Measurements from ENCODE around the gene VCPKMT.

Gene VCPKMT

GRCh38 chr14:50069325-50069724 lies 47.0 kb downstream of the VCPKMT start:
- Mint-ChIP-seq H3K4me3 (no peak overlapping the region), H3K4me1 (peaks cover 44% of the 10 kb centered on the region), H3K27me3 (no peaks in the 10 kb centered on the region), H3K27ac (no peak overlapping the region), H3K9me3 (peaks cover 3% of the 10 kb centered on the region), H3K36me3 (peaks cover 35% of the 10 kb centered on the region)
- no peak for DNase-seq
- CTCF ChIA-PET, result interaction anchor here (1.2 to 2.3 kb wide), 3 partner anchors 13 to 207 kb away, joined by 3 to 6 read pairs (median 3); no protein-coding TSS in a partner anchor

GRCh38 chr14:50068496-50068895 lies 47.9 kb downstream of the VCPKMT start:
- Mint-ChIP-seq H3K9me3 (peaks cover 3% of the 10 kb centered on the region), H3K27me3 (no peaks in the 10 kb centered on the region), H3K4me3 (no peak overlapping the region), H3K36me3 (peaks cover 35% of the 10 kb centered on the region), H3K4me1 (peaks cover 52% of the 10 kb centered on the region), H3K27ac (no peak overlapping the region)
- DNase-seq, result no peak
- CTCF ChIA-PET, result interaction anchor here (0.6 kb wide), 1 partner anchor 25 kb away, joined by 3 read pairs; no protein-coding TSS in a partner anchor

- peaks cover 33% of the 10 kb centered on the region for H3K36me3 Mint-ChIP-seq
- DNase-seq, result no peak
- H3K4me1 Mint-ChIP-seq, result peaks cover 58% of the 10 kb centered on the region
- CTCF ChIA-PET, result interaction anchor here (0.6 to 1.0 kb wide), 2 partner anchors 25 to 36 kb away, joined by 3 to 4 read pairs; no protein-coding TSS in a partner anchor
- no peaks in the 10 kb centered on the region for H3K27me3 Mint-ChIP-seq
- H3K9me3 Mint-ChIP-seq, result peaks cover 3% of the 10 kb centered on the region
- H3K4me3 Mint-ChIP-seq, result no peak overlapping the region
- H3K27ac Mint-ChIP-seq, result no peak overlapping the region
Measured at GRCh38 chr14:50067723-50068495, 48.5 kb downstream of the VCPKMT start.

GRCh38 chr14:50065583-50065982 lies 50.8 kb downstream of the VCPKMT start:
- Mint-ChIP-seq H3K27ac (peak overlapping the region; percentile 100), H3K4me3 (peak overlapping the region; percentile 50), H3K36me3 (peaks cover 36% of the 10 kb centered on the region), H3K4me1 (peaks cover 74% of the 10 kb centered on the region), H3K27me3 (no peaks in the 10 kb centered on the region), H3K9me3 (peaks cover 3% of the 10 kb centered on the region)
- CTCF ChIA-PET, result no interaction called here
- DNase-seq, result no peak

GRCh38 chr14:50064993-50065392 lies 51.4 kb downstream of the VCPKMT start:
- H3K4me3 Mint-ChIP-seq, result peak overlapping the region; percentile 37
- peaks cover 3% of the 10 kb centered on the region for H3K9me3 Mint-ChIP-seq
- DNase-seq, result peak; percentile 80
- CTCF ChIA-PET, result interaction anchor here (1.2 to 3.6 kb wide), 5 partner anchors 16 to 185 kb away, joined by 3 to 18 read pairs (median 4); no protein-coding TSS in a partner anchor
- H3K27me3 Mint-ChIP-seq, result no peaks in the 10 kb centered on the region
- H3K36me3 Mint-ChIP-seq, result peaks cover 42% of the 10 kb centered on the region
- H3K4me1 Mint-ChIP-seq, result peaks cover 80% of the 10 kb centered on the region
- H3K27ac Mint-ChIP-seq, result peak overlapping the region; percentile 100

GRCh38 chr14:50063876-50064420 lies 52.4 kb downstream of the VCPKMT start:
- no peak for DNase-seq
- H3K27ac Mint-ChIP-seq, result peak overlapping the region; percentile 100
- H3K36me3 Mint-ChIP-seq, result peaks cover 50% of the 10 kb centered on the region
- CTCF ChIA-PET, result interaction anchor here (0.6 to 3.6 kb wide), 12 partner anchors 17 to 202 kb away, joined by 3 to 20 read pairs (median 4); no protein-coding TSS in a partner anchor
- H3K9me3 Mint-ChIP-seq, result peaks cover 3% of the 10 kb centered on the region
- peaks cover 90% of the 10 kb centered on the region for H3K4me1 Mint-ChIP-seq
- H3K4me3 Mint-ChIP-seq, result no peak overlapping the region
- no peaks in the 10 kb centered on the region for H3K27me3 Mint-ChIP-seq

GRCh38 chr14:50062438-50063085 lies 53.8 kb downstream of the VCPKMT start:
- Mint-ChIP-seq H3K27ac (peak overlapping the region; percentile 100), H3K4me1 (peaks cover 95% of the 10 kb centered on the region), H3K27me3 (no peaks in the 10 kb centered on the region), H3K4me3 (peak overlapping the region; percentile 88), H3K36me3 (peaks cover 50% of the 10 kb centered on the region), H3K9me3 (no peaks in the 10 kb centered on the region)
- DNase-seq, result peak; percentile 90
- CTCF ChIA-PET, result interaction anchor here (0.7 to 4.3 kb wide), 26 partner anchors 18 to 428 kb away, joined by 3 to 50 read pairs (median 7); partner anchors contain the start of genes ARF6, DNAAF2 and NEMF

GRCh38 chr14:50061664-50062437 lies 54.5 kb downstream of the VCPKMT start:
- peak; percentile 88 for DNase-seq
- H3K27me3 Mint-ChIP-seq, result no peaks in the 10 kb centered on the region
- peaks cover 93% of the 10 kb centered on the region for H3K4me1 Mint-ChIP-seq
- H3K9me3 Mint-ChIP-seq, result no peaks in the 10 kb centered on the region
- H3K36me3 Mint-ChIP-seq, result peaks cover 51% of the 10 kb centered on the region
- CTCF ChIA-PET, result interaction anchor here (0.7 to 4.3 kb wide), 27 partner anchors 18 to 427 kb away, joined by 3 to 50 read pairs (median 6); partner anchors contain the start of genes ARF6, DNAAF2 and NEMF
- peak overlapping the region; percentile 88 for H3K4me3 Mint-ChIP-seq
- peak overlapping the region; percentile 100 for H3K27ac Mint-ChIP-seq

GRCh38 chr14:50060871-50061663 lies 55.3 kb downstream of the VCPKMT start:
- peaks cover 51% of the 10 kb centered on the region for H3K36me3 Mint-ChIP-seq
- H3K4me3 Mint-ChIP-seq, result peak overlapping the region; percentile 88
- H3K27me3 Mint-ChIP-seq, result no peaks in the 10 kb centered on the region
- peak overlapping the region; percentile 100 for H3K27ac Mint-ChIP-seq
- no peaks in the 10 kb centered on the region for H3K9me3 Mint-ChIP-seq
- CTCF ChIA-PET, result interaction anchor here (0.8 to 4.3 kb wide), 24 partner anchors 17 to 209 kb away, joined by 3 to 50 read pairs (median 6); partner anchors contain the start of genes ARF6 and NEMF
- peaks cover 87% of the 10 kb centered on the region for H3K4me1 Mint-ChIP-seq
- peak; percentile 61 for DNase-seq

GRCh38 chr14:50059763-50060616 lies 56.4 kb downstream of the VCPKMT start:
- H3K36me3 Mint-ChIP-seq, result peaks cover 45% of the 10 kb centered on the region
- H3K27ac Mint-ChIP-seq, result peak overlapping the region; percentile 100
- no peaks in the 10 kb centered on the region for H3K27me3 Mint-ChIP-seq
- no peak for DNase-seq
- no peaks in the 10 kb centered on the region for H3K9me3 Mint-ChIP-seq
- peaks cover 79% of the 10 kb centered on the region for H3K4me1 Mint-ChIP-seq
- H3K4me3 Mint-ChIP-seq, result peak overlapping the region; percentile 88
- CTCF ChIA-PET, result interaction anchor here (0.6 to 4.3 kb wide), 8 partner anchors 22 to 202 kb away, joined by 3 to 50 read pairs (median 5); no protein-coding TSS in a partner anchor
